ENCODE data around the gene TMA16. TPM values are rescaled to one million over a fixed set of nuclear protein-coding genes. Genes with fewer than 3 reads are reported as not detected.
"Not testable (repeated sequence)": the region's sequence is repeated elsewhere in the genome, so short reads cannot be mapped to it uniquely, and the experiment has no call there.

Gene TMA16
- total RNA-seq (40.5 and 49.0 TPM in 2 replicates), polyA plus RNA-seq (6.5 and 11.6 TPM in 2 replicates), polyA minus RNA-seq (8.0 and 9.3 TPM in 2 replicates)
- total RNA-seq (2013), result 41.4 TPM

DNA sequence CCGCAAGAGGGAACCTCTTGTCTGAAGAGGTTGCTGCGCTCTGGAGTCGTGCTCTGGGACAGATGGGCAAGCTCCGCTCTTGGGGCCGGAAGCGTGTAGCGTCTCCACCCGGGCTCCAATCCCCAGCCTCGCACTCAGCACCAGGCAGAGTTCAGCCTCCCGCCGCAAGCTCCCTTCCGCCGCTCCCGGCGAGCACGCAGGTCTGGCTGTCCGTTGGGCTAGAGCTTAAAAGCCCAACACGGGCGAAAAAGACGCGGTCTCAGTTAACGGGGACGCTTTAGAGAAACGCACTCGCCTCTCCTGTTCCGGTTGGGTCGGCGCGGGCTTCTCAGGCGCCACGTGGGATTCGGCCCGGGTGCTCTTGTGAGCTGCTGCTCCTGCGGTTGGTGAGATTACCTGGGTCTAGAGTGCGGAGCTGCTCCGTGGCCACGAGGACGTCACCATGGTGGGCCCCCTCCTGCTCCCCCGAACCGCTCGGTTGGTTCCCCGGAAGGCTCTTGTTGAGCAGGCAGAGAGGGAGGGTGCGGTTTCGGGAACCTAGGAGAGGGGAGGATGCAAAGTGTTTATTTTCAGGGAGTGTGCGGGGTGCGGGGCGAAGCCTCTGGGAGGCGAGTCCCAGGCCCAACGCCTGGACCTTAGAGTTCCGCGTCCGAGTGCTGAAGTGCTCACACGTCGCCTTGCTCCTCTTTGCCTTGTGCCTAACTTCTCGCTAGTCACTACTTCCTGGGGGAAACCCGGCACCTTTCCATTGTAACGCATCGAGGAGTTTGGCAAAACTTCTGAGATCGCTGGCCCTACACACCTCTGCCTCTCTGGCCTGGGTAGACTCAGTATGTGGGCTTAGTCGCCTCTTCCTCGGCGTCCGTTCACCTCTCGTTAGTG is at the start of gene TMA16:
TMA16 (plus strand) TSS at position 331 of the 882 bp plus-strand sequence; CDS start at position 443, 112 bp downstream.
- under 1% methylated on average over 60 of the region's 64 CpGs for WGBS (ENCODE audit: insufficient coverage)
- POLR2A ChIA-PET, result interaction anchor here (0.5 to 1.3 kb wide), 12 partner anchors 9 to 329 kb away, joined by 3 to 10 read pairs (median 4); no protein-coding TSS in a partner anchor

DNA sequence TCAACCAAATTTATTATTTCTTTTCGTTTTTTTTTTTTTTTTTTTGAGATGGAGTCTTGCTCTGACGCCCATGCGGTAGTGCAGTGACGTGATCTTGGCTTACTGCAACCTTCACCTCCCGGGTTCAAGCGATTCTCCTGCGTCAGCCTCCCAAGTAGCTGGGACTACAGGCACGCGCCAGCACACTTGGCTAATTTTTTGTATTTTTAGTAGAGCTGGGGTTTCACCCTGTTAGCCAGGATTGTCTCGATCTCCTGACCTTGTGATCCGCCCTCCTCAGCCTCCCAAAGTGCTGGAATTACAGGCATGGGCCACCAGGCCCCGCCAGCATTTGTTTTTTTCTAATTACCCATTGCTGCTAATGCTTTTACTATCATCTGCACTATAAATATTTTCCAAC is 47.5 kb upstream of the TMA16 start:
- H3K27me3 Mint-ChIP-seq, result peaks cover 19% of the 10 kb centered on the region

More for the DNA sequence above, at the start of gene TMA16:
- H3K27me3 ChIP-seq (replicated peaks in 1 of 4; ENCODE audit: control extremely low read depth in 1 of 4, control insufficient read depth in 3 of 4, insufficient read depth in 4 of 4, low read length in 3 of 4), result no peaks in the 10 kb centered on the region
- H3K4me3 ChIP-seq (ENCODE audit: control extremely low read depth in 1 of 5, extremely low read depth in 1 of 5, insufficient read depth in 1 of 5, low read depth in 2 of 5, low read length in 4 of 5), result peak within 1 kb of the TSS; percentile 68 to 99 (median 96)
- H2AFZ ChIP-seq (ENCODE audit: insufficient read depth, low read depth, low read length, poor library complexity, severe bottlenecking), result peak within 1 kb of the TSS; percentile 88
- intact Hi-C loops (cut with micrococcal nuclease), result loop anchor here (1.0 to 5.0 kb wide), 6 partner anchors 9 to 1618 kb away; partner anchors contain the start of genes NAF1 and TMEM192
- Mint-ChIP-seq H3K27ac (peak within 1 kb of the TSS; percentile 100), H3K4me1 (peaks cover 42% of the 10 kb centered on the region), H3K4me3 (peak within 1 kb of the TSS; percentile 99), H3K9me3 (ENCODE audit: insufficient read depth) (no peaks in the 10 kb centered on the region), H3K27me3 (no peaks in the 10 kb centered on the region)
- no peaks in the 10 kb centered on the region for H3K9me3 ChIP-seq (ENCODE audit: control extremely low read depth in 1 of 3, control insufficient read depth in 2 of 3, insufficient read depth in 1 of 3, low read length in 2 of 3)
- peak; percentile 67 for ATAC-seq (ENCODE audit: low read depth)
- peak within 1 kb of the TSS; percentile 81 for H3K4me2 ChIP-seq (replicated peaks; ENCODE audit: low read depth, low read length, poor library complexity, severe bottlenecking)
- H3K79me2 ChIP-seq (ENCODE audit: control insufficient read depth, insufficient read depth, low read length), result peaks cover 54% of the 10 kb centered on the region
- no peak for TF ChIP-seq EZH2 (IDR thresholded peaks at IDR 0.05; ENCODE audit: borderline replicate concordance, insufficient read depth, low read depth, low read length, poor library complexity, severe bottlenecking)
- TF ChIP-seq, protein P1, sequence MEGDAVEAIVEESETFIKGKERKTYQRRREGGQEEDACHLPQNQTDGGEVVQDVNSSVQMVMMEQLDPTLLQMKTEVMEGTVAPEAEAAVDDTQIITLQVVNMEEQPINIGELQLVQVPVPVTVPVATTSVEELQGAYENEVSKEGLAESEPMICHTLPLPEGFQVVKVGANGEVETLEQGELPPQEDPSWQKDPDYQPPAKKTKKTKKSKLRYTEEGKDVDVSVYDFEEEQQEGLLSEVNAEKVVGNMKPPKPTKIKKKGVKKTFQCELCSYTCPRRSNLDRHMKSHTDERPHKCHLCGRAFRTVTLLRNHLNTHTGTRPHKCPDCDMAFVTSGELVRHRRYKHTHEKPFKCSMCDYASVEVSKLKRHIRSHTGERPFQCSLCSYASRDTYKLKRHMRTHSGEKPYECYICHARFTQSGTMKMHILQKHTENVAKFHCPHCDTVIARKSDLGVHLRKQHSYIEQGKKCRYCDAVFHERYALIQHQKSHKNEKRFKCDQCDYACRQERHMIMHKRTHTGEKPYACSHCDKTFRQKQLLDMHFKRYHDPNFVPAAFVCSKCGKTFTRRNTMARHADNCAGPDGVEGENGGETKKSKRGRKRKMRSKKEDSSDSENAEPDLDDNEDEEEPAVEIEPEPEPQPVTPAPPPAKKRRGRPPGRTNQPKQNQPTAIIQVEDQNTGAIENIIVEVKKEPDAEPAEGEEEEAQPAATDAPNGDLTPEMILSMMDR (IDR thresholded peaks at IDR 0.05), result no peak
- no peaks in the 10 kb centered on the region for H4K20me1 ChIP-seq (ENCODE audit: control insufficient read depth, insufficient read depth, low read length, poor library complexity, severe bottlenecking)
- DNase-seq, result peak; percentile 90
- H3K9ac ChIP-seq (ENCODE audit: low read length), result peak within 1 kb of the TSS; percentile 78
- peak within 1 kb of the TSS; percentile 80 to 81 for H3K27ac ChIP-seq (ENCODE audit: low read length in 2 of 2)
- H3K4me1 ChIP-seq (ENCODE audit: control insufficient read depth in 2 of 2, insufficient read depth in 2 of 2, low read length in 2 of 2), result peaks cover 21 to 28% of the 10 kb centered on the region in 2 donors
- CTCF ChIA-PET, result interaction anchor here (0.6 to 3.4 kb wide), 17 partner anchors 9 to 259 kb away, joined by 3 to 34 read pairs (median 4); no protein-coding TSS in a partner anchor
- peaks cover 0 to 3% of the 10 kb centered on the region in 2 experiments for H3K36me3 ChIP-seq (replicated peaks in 1 of 2; ENCODE audit: control extremely low read depth in 1 of 2, control insufficient read depth in 1 of 2, extremely low read depth in 1 of 2, insufficient read depth in 2 of 2, low read length in 1 of 2)

More for the DNA sequence above, 47.5 kb upstream of the TMA16 start:
- H3K4me3 ChIP-seq (ENCODE audit: control extremely low read depth in 1 of 5, extremely low read depth in 1 of 5, insufficient read depth in 1 of 5, low read depth in 2 of 5, low read length in 4 of 5); POLR2A ChIA-PET; H3K27me3 ChIP-seq (replicated peaks in 1 of 4; ENCODE audit: control extremely low read depth in 1 of 4, control insufficient read depth in 3 of 4, insufficient read depth in 4 of 4, low read length in 3 of 4); CTCF ChIA-PET; H3K4me2 ChIP-seq (replicated peaks; ENCODE audit: low read depth, low read length, poor library complexity, severe bottlenecking); H3K9me3 ChIP-seq (ENCODE audit: control extremely low read depth in 1 of 3, control insufficient read depth in 2 of 3, insufficient read depth in 1 of 3, low read length in 2 of 3); ATAC-seq (ENCODE audit: low read depth); H3K27ac ChIP-seq (ENCODE audit: low read length in 2 of 2); H3K4me1 Mint-ChIP-seq; H2AFZ ChIP-seq (ENCODE audit: insufficient read depth, low read depth, low read length, poor library complexity, severe bottlenecking); H4K20me1 ChIP-seq (ENCODE audit: control insufficient read depth, insufficient read depth, low read length, poor library complexity, severe bottlenecking); H3K4me1 ChIP-seq (ENCODE audit: control insufficient read depth in 2 of 2, insufficient read depth in 2 of 2, low read length in 2 of 2); H3K9ac ChIP-seq (ENCODE audit: low read length); H3K27ac Mint-ChIP-seq; H3K79me2 ChIP-seq (ENCODE audit: control insufficient read depth, insufficient read depth, low read length); H3K36me3 ChIP-seq (replicated peaks in 1 of 2; ENCODE audit: control extremely low read depth in 1 of 2, control insufficient read depth in 1 of 2, extremely low read depth in 1 of 2, insufficient read depth in 2 of 2, low read length in 1 of 2); H3K4me3 Mint-ChIP-seq; intact Hi-C loops (cut with micrococcal nuclease); H3K9me3 Mint-ChIP-seq (ENCODE audit: insufficient read depth); DNase-seq: not testable (repeated sequence)
- WGBS (ENCODE audit: insufficient coverage), result 96% methylated on average over 6 of the region's 12 CpGs
